Activated T-cell treated with anti-CD3 and anti-CD28 coated beads, Interleukin-2, amount 50 U/mL, for 72 hours (primary cell): ENCODE measurements around the gene NBPF6. TPM values are rescaled to one million over a fixed set of nuclear protein-coding genes. Genes with fewer than 3 reads are reported as not detected.
"Not testable (repeated sequence)": the region's sequence is repeated elsewhere in the genome, so short reads cannot be mapped to it uniquely, and the experiment has no call there.

Source experiments
- ATAC-seq, 2 donors: fragments of 150-1000 bp; cut with Tn5 transposase; replicated peaks in 1 of 2; 2 replicates each; pipeline ENCODE4 v1.10.0; 2021; ENCODE audit warnings: moderate library complexity in 2 of 2, mild to moderate bottlenecking in 1 of 2
- DNase-seq, 2 donors: peaks; one replicate each; pipeline ENCODE4 v3.0.0; 2021 to 2022; ENCODE audit warnings: mixed read lengths in 1 of 2
- H3K27ac Mint-ChIP-seq: one replicate; pipeline ENCODE4 v1.8.0; 2022; ENCODE audit warnings: mild to moderate bottlenecking, moderate library complexity, mixed read lengths
- H3K27me3 Mint-ChIP-seq: one replicate; pipeline ENCODE4 v1.8.0; 2022; ENCODE audit warnings: low read depth, mixed read lengths
- H3K36me3 Mint-ChIP-seq, 2 donors: one replicate each; pipeline ENCODE4 v1.8.0; 2022; ENCODE audit warnings: mixed read lengths in 2 of 2, mild to moderate bottlenecking in 1 of 2; ENCODE audit not compliant: insufficient read depth in 2 of 2
- H3K4me1 Mint-ChIP-seq: one replicate; pipeline ENCODE4 v1.8.0; 2022; ENCODE audit warnings: low read depth, mixed read lengths
- H3K4me3 Mint-ChIP-seq, 2 donors: one replicate each; pipeline ENCODE4 v1.8.0; 2022; ENCODE audit warnings: mild to moderate bottlenecking in 2 of 2, mixed read lengths in 2 of 2, moderate library complexity in 2 of 2
- H3K9me3 Mint-ChIP-seq, 2 donors: one replicate each; pipeline ENCODE4 v1.8.0; 2022; ENCODE audit warnings: mixed read lengths in 2 of 2
- total RNA-seq, 2 donors: library from RNA; stranded (reverse); gene quantifications; one replicate each; pipeline ENCODE4 v1.2.3, GENCODE V29; 2022

Gene NBPF6
- total RNA-seq, 2 donors from 2014 or later = not detected

DNA sequence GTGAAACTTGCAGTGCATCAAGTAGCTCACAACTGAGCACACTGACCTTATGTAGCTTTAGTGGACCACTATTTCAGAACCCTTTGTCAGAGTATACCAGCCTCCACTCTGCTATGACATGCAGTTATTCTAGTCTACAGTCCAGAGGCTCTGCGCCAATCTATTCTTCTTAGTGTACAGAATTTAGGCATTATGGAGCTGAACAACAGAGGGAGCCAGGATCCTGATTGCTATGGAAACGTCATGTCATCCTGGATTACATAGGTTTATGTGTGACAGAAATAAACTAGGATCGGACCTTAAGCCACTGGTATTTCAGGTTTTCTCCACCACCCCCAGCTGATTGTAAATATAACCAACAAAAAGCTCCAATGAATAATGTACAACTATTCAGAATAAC, 61.6 kb downstream of the NBPF6 start:
- ATAC-seq (no peak), DNase-seq (no peak)
- H3K27ac Mint-ChIP-seq = no peak overlapping the region
- H3K27me3 Mint-ChIP-seq = peaks cover 24% of the 10 kb centered on the region
- H3K4me3 Mint-ChIP-seq = no peak overlapping the region
- H3K9me3 Mint-ChIP-seq = peaks cover 0 to 4% of the 10 kb centered on the region in 2 donors
- no peaks in the 10 kb centered on the region for H3K4me1 Mint-ChIP-seq
- no peaks in the 10 kb centered on the region for H3K36me3 Mint-ChIP-seq

DNA sequence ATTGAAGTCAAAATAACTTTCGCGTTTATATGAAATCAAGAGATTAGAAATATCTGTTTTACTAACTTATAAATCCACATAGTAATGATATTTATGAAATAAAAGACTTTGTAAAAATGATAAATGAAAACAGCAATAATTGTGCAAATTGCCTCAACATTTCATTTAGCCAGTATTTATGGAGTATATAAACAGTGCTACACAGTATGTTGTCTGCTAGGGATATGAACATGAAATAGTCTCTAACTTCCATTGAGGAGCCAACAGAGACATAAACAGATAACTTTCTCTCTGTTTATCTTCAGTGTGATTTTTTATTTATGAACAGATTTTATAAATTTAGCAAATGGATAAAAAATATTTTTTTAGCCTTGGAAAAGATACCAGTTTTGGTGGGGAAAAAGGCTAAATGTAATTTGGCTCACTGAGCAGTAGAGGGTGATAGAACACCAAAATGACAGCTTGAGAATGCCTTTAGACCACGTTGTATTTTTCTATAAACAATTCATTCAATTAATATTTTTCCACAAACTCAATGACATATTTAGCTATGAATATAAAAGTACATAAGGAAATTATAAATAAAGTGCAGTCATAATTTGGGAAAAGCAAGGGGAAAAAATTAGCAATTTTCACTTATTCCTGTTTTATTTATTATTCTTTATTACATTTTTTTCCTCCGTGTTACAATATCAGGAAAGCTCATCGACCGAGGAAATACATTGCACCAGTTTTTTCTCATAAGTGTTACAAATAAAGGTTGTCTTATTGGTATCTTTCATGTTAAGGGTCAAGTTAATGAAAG, 62.3 kb downstream of the NBPF6 start:
- no peak for DNase-seq
- no peak overlapping the region for H3K4me3 Mint-ChIP-seq
- H3K27ac Mint-ChIP-seq = no peak overlapping the region
- no peaks in the 10 kb centered on the region for H3K36me3 Mint-ChIP-seq
- peak in 1 of 2 donors; percentile 60 for ATAC-seq
- no peaks in the 10 kb centered on the region for H3K4me1 Mint-ChIP-seq
- peaks cover 29% of the 10 kb centered on the region for H3K27me3 Mint-ChIP-seq
- peaks cover 0 to 4% of the 10 kb centered on the region in 2 donors for H3K9me3 Mint-ChIP-seq

DNA sequence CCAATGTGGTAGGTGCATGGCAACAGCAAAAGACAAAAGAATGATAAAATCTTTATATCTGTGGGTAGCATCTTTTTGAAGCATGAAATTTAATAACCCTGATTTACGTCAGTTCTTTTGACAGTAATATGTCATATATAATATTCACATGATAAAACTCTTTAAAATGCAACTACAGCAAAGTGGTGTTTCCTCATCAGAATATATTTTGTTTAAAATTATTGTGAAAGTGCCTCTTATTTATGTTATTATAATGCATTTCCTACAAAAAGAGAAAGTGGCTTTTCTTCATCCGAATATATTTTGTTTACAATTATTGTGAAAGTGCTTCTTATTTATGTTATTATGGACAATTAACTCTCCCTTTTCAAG, 62.9 kb downstream of the NBPF6 start:
- ATAC-seq (no peak), DNase-seq (no peak)
- H3K4me1 Mint-ChIP-seq = no peaks in the 10 kb centered on the region
- H3K36me3 Mint-ChIP-seq = no peaks in the 10 kb centered on the region
- no peak overlapping the region for H3K4me3 Mint-ChIP-seq
- peaks cover 0 to 4% of the 10 kb centered on the region in 2 donors for H3K9me3 Mint-ChIP-seq
- H3K27ac Mint-ChIP-seq = no peak overlapping the region
- H3K27me3 Mint-ChIP-seq = peaks cover 29% of the 10 kb centered on the region

DNA sequence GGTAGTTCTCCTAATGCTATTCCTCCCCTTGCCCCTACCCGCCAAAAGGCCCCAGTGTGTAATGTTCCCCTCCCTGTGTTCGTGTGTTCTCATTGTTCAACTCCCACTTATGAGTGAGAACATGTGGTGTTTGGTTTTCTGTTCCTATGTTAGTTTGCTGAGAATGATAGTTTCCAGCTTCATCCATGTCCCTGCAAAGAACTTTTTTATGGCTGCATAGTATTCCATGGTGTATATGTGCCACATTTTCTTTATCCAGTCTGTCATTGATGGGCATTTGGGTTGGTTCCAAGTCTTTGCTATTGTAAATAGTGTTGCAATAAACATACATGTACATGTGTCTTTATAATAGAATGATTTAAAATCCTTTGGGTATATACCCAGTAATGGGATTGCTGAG, 63.8 kb downstream of the NBPF6 start:
- not testable (repeated sequence) for H3K4me1 Mint-ChIP-seq, ATAC-seq, H3K36me3 Mint-ChIP-seq, H3K27ac Mint-ChIP-seq, DNase-seq, H3K4me3 Mint-ChIP-seq, H3K9me3 Mint-ChIP-seq
- peaks cover 27% of the 10 kb centered on the region for H3K27me3 Mint-ChIP-seq

DNA sequence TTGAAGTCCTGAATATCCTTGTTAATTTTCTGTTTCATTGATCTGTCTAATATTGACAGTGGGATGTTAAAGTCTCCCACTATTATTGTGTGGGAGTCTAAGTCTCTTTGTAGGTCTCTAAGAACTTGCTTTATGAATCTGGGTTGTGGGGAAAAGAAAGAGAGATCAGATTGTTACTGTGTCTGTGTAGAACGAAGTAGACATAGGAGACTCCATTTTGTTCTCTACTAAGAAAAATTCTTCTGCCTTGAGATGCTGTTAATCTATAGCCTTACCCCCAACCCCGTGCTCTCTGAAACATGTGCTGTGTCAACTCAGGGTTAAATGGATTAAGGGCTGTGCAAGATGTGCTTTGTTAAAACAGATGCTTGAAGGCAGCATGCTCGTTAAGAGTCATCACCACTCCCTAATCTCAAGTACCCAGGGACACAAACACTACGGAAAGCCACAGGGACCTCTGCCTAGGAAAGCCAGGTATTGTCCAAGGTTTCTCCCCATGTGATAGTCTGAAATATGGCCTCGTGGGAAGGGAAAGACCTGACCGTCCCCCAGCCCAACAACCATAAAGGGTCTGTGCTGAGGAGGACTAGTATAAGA, 67.3 kb downstream of the NBPF6 start:
- H3K4me3 Mint-ChIP-seq, H3K27ac Mint-ChIP-seq, H3K9me3 Mint-ChIP-seq, ATAC-seq, H3K36me3 Mint-ChIP-seq, DNase-seq, H3K4me1 Mint-ChIP-seq: not testable (repeated sequence)
- peaks cover 17% of the 10 kb centered on the region for H3K27me3 Mint-ChIP-seq

Other genes starting within 250 kb of the NBPF6 start
- 10 to 100 TPM; 17.4 to 21.4 TPM for gene SLC25A24, start 250.0 kb upstream of the NBPF6 start, total RNA-seq
- gene NBPF4, start 206.3 kb upstream of the NBPF6 start, total RNA-seq = under 1 TPM in 1 of 2 donors, not detected in 1; 0.31 TPM
- gene EEIG2, start 109.8 kb downstream of the NBPF6 start, total RNA-seq = 1 to 10 TPM; 8.9 to 9.9 TPM
- 10 to 100 TPM; 21.1 to 25.1 TPM for gene HENMT1, start 210.8 kb downstream of the NBPF6 start, total RNA-seq
- gene PRPF38B, start 242.0 kb downstream of the NBPF6 start, total RNA-seq = 10 to 100 TPM; 86.3 to 87.4 TPM